SK-N-SH treated with all-trans-retinoic acid at 6 μM for 48 hours (cell line): ENCODE results near the gene LILRB5.
"Not testable (repeated sequence)": the region's sequence is repeated elsewhere in the genome, so short reads cannot be mapped to it uniquely, and the experiment has no call there.

ENCODE experiments used
- ATAC-seq: fragments of 200-7000 bp; cut with Tn5 transposase; 3 replicates; pipeline ENCODE4 v1.9.1; 2020; ENCODE audit warnings: mild to moderate bottlenecking, moderate library complexity
- CSDC2 ChIP-seq: fragments of 250-450 bp; sonication (Bioruptor Pico); IDR thresholded peaks from 2 replicates; pipeline ENCODE4 v1.5.0; 2020; ENCODE audit warnings: mild to moderate bottlenecking, moderate library complexity
- GLIS3 ChIP-seq: fragments of 250-450 bp; sonication (Bioruptor Pico); IDR thresholded peaks from 2 replicates; pipeline ENCODE4 v1.5.0; 2020; ENCODE audit warnings: mild to moderate bottlenecking, moderate library complexity
- OSR1 ChIP-seq: fragments of 250-450 bp; sonication (Bioruptor Pico); IDR thresholded peaks from 2 replicates; pipeline ENCODE4 v1.8.0; 2022; ENCODE audit warnings: moderate library complexity, mild to moderate bottlenecking, inconsistent platforms
- PPARA ChIP-seq: fragments of 250-450 bp; sonication (Bioruptor Pico); IDR thresholded peaks from 2 replicates; pipeline ENCODE4 v1.5.0; 2020; ENCODE audit warnings: mild to moderate bottlenecking, borderline replicate concordance
- RARB ChIP-seq: fragments of 250-450 bp; sonication (Bioruptor Pico); IDR thresholded peaks from 2 replicates; pipeline ENCODE4 v1.8.0; 2021; ENCODE audit warnings: mild to moderate bottlenecking, moderate library complexity
- SNAI2 ChIP-seq: fragments of 250-450 bp; sonication (Bioruptor Pico); IDR thresholded peaks from 2 replicates; pipeline ENCODE4 v1.5.0; 2020; ENCODE audit warnings: mild to moderate bottlenecking, moderate library complexity
- TOX ChIP-seq: fragments of 250-450 bp; sonication (Bioruptor Pico); IDR thresholded peaks from 2 replicates; pipeline ENCODE4 v1.8.0; 2021; ENCODE audit warnings: mild to moderate bottlenecking, moderate library complexity, borderline replicate concordance
- ZFP3 ChIP-seq: fragments of 250-450 bp; sonication (Bioruptor Pico); IDR thresholded peaks from 2 replicates; pipeline ENCODE4 v1.5.0; 2020; ENCODE audit warnings: mild to moderate bottlenecking, moderate library complexity
- ZFP30 ChIP-seq: fragments of 450-650 bp; formaldehyde crosslinking; IDR thresholded peaks from 2 replicates; pipeline ENCODE4 v1.5.0; 2022; ENCODE audit warnings: mild to moderate bottlenecking, moderate library complexity
- ZNF565 ChIP-seq: fragments of 450-650 bp; formaldehyde crosslinking; conservative IDR thresholded peaks from 2 replicates; pipeline ENCODE4 v1.5.0; 2020; ENCODE audit warnings: low read depth, mild to moderate bottlenecking, moderate library complexity
- ZNF70 ChIP-seq: fragments of 450-650 bp; formaldehyde crosslinking; IDR thresholded peaks from 2 replicates; pipeline ENCODE4 v1.5.0; 2020; ENCODE audit warnings: mild to moderate bottlenecking, moderate library complexity
- TF ChIP-seq, protein P1 (sequence below): fragments of 250-450 bp; sonication (Bioruptor Pico); IDR thresholded peaks from 2 replicates; pipeline ENCODE4 v1.8.0; 2020; ENCODE audit warnings: mild to moderate bottlenecking, moderate library complexity, borderline replicate concordance
- TF ChIP-seq, protein P2 (sequence below): fragments of 250-450 bp; sonication (Bioruptor Pico); IDR thresholded peaks from 2 replicates; pipeline ENCODE4 v1.5.1; 2020; ENCODE audit warnings: low read depth, mild to moderate bottlenecking, moderate library complexity
- TF ChIP-seq, protein P3 (sequence below): fragments of 250-450 bp; sonication (Bioruptor Pico); IDR thresholded peaks from 2 replicates; pipeline ENCODE4 v1.8.0; 2021; ENCODE audit warnings: low read depth, mild to moderate bottlenecking, moderate library complexity, borderline replicate concordance
- TF ChIP-seq, protein P4 (sequence below): fragments of 250-450 bp; sonication (Bioruptor Pico); IDR thresholded peaks from 2 replicates; pipeline ENCODE4 v1.5.0; 2020; ENCODE audit warnings: mild to moderate bottlenecking, moderate library complexity

The LILRB5 gene

DNA sequence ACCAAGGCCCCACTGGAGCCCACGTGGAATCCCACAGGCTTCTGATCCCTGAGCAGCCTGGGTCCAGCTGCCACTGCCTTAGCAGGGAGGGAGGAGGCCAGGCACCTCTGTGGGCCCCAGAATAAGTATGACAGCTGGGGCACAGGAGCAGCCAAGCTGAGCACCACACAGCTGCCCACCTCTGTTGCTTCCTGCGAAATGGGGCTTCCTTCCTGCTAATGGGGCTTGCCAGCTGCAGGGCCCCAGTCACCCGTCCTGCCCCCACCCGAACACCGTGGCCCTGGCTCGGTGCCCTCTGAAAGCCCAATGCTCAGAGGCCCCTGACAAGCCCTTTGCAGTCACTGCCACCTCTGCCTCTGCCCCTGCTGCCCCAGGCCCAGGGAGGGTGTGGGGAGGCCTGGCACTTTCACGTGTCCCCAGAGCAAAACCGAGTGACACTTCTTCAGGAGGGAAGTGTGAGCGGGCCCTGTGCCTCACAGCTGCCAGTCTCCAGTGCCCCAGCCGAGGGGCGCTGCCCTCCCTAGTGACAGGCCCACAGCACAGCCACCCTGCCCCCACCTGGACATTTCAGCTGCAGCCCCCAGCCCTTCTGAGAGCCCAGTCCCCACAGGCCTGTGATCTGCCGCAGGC lies 28.5 kb upstream of the LILRB5 start:
- ATAC-seq: not testable (repeated sequence)

DNA sequence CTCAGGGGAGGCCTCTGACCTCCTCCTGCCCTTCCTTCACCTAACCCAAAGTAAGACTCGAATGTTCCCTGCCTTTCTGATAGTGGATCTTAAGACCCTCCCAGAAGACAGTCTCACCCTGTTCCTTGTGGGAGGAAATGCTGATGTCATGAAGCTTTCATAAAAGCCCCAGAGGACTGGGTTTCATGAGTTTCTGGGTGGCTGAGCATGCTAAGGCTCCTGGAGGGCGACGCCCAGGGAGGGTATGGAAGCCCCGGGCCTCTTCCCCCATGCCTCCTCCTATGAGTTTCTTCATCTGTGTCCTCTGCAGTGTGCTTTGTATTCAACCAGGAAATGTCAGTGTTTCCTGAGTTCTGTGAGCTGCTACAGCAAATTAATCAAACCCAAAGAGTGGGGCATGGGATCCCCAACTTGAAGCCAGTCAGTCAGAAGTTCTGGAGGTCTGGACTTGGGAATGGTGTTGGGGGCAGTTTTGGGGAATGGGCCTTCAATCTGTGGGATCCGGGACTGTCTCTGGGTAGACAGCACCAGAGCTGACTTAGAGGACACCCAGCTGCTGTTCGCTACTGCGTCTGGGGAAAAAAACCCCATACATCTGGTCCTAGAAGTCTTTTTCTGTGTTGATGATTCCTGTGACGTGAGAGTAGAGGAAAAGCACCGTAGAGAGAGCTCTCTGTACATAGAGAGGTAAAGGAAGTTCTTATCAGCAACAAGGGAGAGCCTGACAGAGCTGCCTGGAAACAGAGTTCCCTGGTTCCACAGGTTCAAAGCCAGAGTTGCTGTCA lies 25.8 kb upstream of the LILRB5 start:
- ATAC-seq: no peak
- TF ChIP-seq ZNF565 (no peak), GLIS3 (CRISPR knock-in tag) (no peak)

DNA sequence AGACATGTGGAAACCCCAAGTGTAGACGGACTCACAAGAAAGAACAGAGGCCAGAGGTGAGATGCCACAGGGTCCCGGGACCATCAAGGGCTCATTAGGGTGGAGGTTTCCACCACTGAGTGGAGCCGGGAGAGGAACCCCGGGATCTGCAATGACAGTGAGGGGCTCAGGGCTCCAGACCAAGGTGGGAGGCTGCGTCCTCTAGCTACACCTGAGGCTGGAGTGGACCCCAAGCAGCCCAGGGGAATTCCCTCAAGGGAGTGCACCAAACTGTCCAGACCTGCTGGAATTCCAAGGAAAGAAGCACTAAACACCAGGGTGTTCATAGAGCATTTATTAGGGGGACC lies 24.6 kb upstream of the LILRB5 start:
- not testable (repeated sequence) for ATAC-seq

DNA sequence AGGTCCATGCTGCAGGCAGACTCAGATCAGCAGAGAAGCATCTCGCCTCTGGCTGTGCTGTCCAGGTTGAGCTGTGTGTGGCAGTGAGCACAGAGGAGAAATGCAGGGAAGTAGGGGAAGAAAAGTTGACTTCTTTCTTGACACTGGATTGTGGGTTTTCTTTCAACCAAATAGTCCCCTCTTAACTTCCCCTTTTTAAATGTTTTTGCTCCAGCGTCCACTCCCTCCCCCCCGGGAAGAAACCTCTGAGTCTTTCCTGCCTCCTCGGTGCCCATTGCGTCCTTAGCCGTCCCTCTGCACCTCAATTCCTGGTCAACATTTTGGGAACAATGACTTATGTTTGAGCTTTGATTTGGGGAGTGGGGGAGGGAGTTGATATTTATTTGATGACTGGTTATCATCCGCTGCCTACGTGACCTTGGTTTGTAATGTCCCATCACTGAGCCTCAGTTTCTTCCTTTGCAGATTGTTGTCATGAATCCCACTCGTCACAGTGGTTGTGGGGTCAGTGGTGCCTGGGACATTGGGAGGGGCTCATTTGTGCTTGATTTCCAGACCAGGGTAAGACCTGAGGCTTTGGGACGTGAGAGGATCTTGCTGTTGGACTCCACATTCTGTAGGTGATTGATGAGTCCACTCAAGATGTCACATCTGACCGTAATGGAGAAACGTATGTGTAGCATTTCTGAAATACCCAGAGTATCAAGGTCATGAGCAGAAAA lies 24.1 kb upstream of the LILRB5 start, which contains the start of gene LILRB2:
Gene LILRB2 (minus strand): TSS at position 104 of the 722 bp plus-strand sequence. CDS start 614 bp downstream, outside the sequence.
- no peak for TF ChIP-seq PPARA (CRISPR knock-in tag)
- no peak for TF ChIP-seq ZFP30
- TF ChIP-seq, protein P1, sequence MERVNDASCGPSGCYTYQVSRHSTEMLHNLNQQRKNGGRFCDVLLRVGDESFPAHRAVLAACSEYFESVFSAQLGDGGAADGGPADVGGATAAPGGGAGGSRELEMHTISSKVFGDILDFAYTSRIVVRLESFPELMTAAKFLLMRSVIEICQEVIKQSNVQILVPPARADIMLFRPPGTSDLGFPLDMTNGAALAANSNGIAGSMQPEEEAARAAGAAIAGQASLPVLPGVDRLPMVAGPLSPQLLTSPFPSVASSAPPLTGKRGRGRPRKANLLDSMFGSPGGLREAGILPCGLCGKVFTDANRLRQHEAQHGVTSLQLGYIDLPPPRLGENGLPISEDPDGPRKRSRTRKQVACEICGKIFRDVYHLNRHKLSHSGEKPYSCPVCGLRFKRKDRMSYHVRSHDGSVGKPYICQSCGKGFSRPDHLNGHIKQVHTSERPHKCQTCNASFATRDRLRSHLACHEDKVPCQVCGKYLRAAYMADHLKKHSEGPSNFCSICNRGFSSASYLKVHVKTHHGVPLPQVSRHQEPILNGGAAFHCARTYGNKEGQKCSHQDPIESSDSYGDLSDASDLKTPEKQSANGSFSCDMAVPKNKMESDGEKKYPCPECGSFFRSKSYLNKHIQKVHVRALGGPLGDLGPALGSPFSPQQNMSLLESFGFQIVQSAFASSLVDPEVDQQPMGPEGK (CRISPR knock-in tag): no peak
- TF ChIP-seq TOX (CRISPR knock-in tag): no peak
- TF ChIP-seq, protein P2, sequence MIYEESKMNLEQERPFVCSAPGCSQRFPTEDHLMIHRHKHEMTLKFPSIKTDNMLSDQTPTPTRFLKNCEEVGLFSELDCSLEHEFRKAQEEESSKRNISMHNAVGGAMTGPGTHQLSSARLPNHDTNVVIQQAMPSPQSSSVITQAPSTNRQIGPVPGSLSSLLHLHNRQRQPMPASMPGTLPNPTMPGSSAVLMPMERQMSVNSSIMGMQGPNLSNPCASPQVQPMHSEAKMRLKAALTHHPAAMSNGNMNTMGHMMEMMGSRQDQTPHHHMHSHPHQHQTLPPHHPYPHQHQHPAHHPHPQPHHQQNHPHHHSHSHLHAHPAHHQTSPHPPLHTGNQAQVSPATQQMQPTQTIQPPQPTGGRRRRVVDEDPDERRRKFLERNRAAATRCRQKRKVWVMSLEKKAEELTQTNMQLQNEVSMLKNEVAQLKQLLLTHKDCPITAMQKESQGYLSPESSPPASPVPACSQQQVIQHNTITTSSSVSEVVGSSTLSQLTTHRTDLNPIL (CRISPR knock-in tag): no peak
- no peak for TF ChIP-seq OSR1 (CRISPR knock-in tag)
- TF ChIP-seq SNAI2 (CRISPR knock-in tag): no peak
- TF ChIP-seq RARB (CRISPR knock-in tag): no peak
- no peak for ATAC-seq

DNA sequence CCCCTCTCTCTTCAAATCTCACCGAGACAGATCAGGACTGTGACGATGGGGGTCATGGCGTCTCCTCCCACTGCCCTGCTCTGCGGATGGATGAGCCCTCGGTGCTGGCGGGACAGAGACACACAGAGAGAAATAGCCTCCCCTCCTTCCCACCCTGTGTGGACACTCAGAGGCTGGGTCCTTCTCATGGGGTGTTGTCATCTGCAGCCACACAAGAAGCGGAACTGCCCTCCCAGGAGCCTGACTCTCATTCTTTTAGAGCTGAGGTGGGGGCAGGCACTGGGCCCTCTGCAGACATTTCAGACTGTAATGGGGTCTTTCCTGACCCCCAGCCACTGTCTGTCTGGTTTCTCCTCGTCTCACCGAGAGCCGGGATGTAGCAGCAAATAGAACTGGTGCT lies 23.4 kb upstream of the LILRB5 start:
- ATAC-seq: not testable (repeated sequence)

DNA sequence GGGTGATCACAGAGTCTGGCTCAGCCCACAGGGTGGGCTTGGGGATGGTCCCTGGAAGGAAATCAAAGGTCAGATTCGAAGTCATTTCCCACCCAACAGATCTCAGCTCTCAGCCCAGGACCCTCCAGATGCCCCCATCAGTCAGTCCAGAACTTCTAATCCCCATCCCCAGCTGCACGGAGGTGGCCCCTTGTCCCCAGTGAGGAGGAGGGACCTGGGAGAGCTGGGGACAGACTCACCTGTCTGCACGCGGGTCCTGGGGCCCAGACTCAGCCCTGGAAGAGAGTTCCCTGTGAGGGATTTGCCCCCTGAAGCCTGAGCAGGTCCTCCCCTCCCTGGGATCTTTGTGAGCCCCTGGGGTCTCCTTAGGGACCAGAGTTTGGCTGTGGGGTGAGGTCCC lies 23.0 kb upstream of the LILRB5 start:
- ATAC-seq: not testable (repeated sequence)

DNA sequence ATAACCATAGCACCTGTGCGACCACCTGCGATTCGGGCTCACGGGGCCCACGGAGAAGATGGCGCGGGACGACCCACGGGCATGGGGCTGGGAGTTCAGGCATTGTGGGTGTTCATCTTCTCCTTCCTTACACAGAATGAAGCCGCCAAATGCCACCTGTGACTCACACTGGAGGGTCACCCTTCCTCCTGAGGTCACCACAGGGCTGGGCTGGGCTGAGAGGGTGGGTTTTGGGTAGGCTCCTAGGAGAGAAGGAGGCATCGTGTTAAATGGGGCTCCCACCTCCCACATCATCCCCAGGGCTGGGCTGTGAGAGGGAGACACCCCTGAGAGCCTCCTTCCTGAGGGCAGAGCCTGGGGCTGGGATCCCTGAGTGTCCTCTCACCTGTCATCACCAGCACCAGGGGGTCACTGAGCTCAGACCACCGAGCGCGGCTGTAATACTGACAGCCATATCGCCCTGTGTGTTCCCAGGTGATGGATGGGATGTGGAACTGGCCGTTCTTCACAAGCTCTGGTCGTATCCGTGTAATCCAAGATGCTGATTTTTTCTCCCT lies 22.4 kb upstream of the LILRB5 start:
- no peak for ATAC-seq
- TF ChIP-seq PPARA (CRISPR knock-in tag): no peak
- TF ChIP-seq ZNF70 (CRISPR knock-in tag): no peak
- no peak for TF ChIP-seq ZFP3 (CRISPR knock-in tag)
- no peak for TF ChIP-seq OSR1 (CRISPR knock-in tag)
- TF ChIP-seq, protein P3, sequence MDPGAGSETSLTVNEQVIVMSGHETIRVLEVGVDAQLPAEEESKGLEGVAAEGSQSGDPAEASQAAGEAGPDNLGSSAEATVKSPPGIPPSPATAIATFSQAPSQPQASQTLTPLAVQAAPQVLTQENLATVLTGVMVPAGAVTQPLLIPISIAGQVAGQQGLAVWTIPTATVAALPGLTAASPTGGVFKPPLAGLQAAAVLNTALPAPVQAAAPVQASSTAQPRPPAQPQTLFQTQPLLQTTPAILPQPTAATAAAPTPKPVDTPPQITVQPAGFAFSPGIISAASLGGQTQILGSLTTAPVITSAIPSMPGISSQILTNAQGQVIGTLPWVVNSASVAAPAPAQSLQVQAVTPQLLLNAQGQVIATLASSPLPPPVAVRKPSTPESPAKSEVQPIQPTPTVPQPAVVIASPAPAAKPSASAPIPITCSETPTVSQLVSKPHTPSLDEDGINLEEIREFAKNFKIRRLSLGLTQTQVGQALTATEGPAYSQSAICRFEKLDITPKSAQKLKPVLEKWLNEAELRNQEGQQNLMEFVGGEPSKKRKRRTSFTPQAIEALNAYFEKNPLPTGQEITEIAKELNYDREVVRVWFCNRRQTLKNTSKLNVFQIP: no peak
- TF ChIP-seq RARB (CRISPR knock-in tag): no peak
- TF ChIP-seq GLIS3 (CRISPR knock-in tag): no peak
- TF ChIP-seq, protein P1 (CRISPR knock-in tag): no peak
- no peak for TF ChIP-seq SNAI2 (CRISPR knock-in tag)
- TF ChIP-seq, protein P2 (CRISPR knock-in tag): no peak
- TF ChIP-seq CSDC2 (CRISPR knock-in tag): no peak
- TF ChIP-seq, protein P4, sequence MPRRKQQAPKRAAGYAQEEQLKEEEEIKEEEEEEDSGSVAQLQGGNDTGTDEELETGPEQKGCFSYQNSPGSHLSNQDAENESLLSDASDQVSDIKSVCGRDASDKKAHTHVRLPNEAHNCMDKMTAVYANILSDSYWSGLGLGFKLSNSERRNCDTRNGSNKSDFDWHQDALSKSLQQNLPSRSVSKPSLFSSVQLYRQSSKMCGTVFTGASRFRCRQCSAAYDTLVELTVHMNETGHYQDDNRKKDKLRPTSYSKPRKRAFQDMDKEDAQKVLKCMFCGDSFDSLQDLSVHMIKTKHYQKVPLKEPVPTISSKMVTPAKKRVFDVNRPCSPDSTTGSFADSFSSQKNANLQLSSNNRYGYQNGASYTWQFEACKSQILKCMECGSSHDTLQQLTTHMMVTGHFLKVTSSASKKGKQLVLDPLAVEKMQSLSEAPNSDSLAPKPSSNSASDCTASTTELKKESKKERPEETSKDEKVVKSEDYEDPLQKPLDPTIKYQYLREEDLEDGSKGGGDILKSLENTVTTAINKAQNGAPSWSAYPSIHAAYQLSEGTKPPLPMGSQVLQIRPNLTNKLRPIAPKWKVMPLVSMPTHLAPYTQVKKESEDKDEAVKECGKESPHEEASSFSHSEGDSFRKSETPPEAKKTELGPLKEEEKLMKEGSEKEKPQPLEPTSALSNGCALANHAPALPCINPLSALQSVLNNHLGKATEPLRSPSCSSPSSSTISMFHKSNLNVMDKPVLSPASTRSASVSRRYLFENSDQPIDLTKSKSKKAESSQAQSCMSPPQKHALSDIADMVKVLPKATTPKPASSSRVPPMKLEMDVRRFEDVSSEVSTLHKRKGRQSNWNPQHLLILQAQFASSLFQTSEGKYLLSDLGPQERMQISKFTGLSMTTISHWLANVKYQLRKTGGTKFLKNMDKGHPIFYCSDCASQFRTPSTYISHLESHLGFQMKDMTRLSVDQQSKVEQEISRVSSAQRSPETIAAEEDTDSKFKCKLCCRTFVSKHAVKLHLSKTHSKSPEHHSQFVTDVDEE: no peak
